WTC11 (cell line): ENCODE measurements around the gene RGS14.

Source experiments
- JUN ChIP-seq: sonication (generic); formaldehyde crosslinking; IDR thresholded peaks from 2 replicates; pipeline ENCODE4 v1.8.0; 2023; ENCODE audit warnings: mild to moderate bottlenecking, missing genetic modification reagents
- NFATC4 ChIP-seq: fragments of 250-450 bp; sonication (Bioruptor Pico); IDR thresholded peaks from 2 replicates; pipeline ENCODE4 v1.9.0; 2021; ENCODE audit warnings: mild to moderate bottlenecking
- NR2C2 ChIP-seq: sonication (generic); formaldehyde crosslinking; IDR thresholded peaks from 2 replicates; pipeline ENCODE4 v1.8.0; 2022; ENCODE audit warnings: mild to moderate bottlenecking, missing genetic modification reagents
- ZNF317 ChIP-seq: sonication (generic); formaldehyde crosslinking; IDR thresholded peaks from 2 replicates; pipeline ENCODE4 v1.8.1; 2023; ENCODE audit warnings: low read depth, mild to moderate bottlenecking, moderate library complexity, missing genetic modification reagents, borderline replicate concordance
- TF ChIP-seq, protein P1 (sequence below): fragments of 200-600 bp; IDR thresholded peaks from 2 replicates; pipeline ENCODE4 v1.8.0; 2022; ENCODE audit warnings: antibody characterized with exemption
- TF ChIP-seq, protein P2 (sequence below): sonication (generic); formaldehyde crosslinking; IDR thresholded peaks from 2 replicates; pipeline ENCODE4 v1.8.1; 2022; ENCODE audit warnings: mild to moderate bottlenecking, missing genetic modification reagents, moderate library complexity, borderline replicate concordance
- TF ChIP-seq, protein P3 (sequence below): sonication (generic); formaldehyde crosslinking; IDR thresholded peaks from 2 replicates; pipeline ENCODE4 v1.8.1; 2023; ENCODE audit warnings: mild to moderate bottlenecking, missing genetic modification reagents, borderline replicate concordance
- TF ChIP-seq, protein P4 (sequence below): sonication (generic); formaldehyde crosslinking; IDR thresholded peaks from 2 replicates; pipeline ENCODE4 v1.8.1; 2023; ENCODE audit warnings: mild to moderate bottlenecking, missing genetic modification reagents, moderate library complexity

DNA sequence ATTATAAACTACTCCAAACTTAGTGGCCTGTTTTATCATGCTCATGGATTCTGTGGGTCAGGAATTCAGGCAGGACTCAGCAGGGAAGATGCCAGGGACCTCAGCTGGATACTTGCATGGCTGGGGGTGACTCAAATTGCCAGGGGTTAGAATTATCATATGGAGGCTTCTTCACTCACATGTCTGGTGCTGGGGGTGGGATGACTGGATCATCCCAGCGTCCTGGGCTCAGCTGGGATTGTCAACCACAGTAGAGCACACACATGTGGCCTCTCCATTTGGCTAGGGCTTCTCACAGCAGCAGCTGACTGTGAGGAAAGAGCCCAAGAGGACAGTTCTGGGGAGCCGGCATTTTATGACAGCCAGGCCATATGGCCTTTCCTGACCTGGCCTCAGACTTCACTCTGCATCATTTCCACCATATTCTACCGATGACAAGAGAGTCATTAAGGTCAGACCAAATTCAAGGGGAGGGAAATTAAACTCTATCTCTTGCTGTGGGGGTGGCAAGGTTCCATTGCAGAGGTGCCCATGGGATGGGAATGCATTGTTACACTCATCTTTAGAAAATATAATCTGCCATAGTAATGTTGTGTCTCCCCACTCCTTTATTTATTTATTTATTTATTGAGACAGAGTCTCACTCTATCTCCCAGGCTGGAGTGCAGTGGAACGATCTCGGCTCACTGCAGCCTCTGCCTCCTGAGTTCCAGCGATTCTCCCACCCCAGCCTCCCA, 63.5 kb downstream of the RGS14 start:
- TF ChIP-seq, protein P1, sequence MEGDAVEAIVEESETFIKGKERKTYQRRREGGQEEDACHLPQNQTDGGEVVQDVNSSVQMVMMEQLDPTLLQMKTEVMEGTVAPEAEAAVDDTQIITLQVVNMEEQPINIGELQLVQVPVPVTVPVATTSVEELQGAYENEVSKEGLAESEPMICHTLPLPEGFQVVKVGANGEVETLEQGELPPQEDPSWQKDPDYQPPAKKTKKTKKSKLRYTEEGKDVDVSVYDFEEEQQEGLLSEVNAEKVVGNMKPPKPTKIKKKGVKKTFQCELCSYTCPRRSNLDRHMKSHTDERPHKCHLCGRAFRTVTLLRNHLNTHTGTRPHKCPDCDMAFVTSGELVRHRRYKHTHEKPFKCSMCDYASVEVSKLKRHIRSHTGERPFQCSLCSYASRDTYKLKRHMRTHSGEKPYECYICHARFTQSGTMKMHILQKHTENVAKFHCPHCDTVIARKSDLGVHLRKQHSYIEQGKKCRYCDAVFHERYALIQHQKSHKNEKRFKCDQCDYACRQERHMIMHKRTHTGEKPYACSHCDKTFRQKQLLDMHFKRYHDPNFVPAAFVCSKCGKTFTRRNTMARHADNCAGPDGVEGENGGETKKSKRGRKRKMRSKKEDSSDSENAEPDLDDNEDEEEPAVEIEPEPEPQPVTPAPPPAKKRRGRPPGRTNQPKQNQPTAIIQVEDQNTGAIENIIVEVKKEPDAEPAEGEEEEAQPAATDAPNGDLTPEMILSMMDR, result no peak
- TF ChIP-seq, protein P2, sequence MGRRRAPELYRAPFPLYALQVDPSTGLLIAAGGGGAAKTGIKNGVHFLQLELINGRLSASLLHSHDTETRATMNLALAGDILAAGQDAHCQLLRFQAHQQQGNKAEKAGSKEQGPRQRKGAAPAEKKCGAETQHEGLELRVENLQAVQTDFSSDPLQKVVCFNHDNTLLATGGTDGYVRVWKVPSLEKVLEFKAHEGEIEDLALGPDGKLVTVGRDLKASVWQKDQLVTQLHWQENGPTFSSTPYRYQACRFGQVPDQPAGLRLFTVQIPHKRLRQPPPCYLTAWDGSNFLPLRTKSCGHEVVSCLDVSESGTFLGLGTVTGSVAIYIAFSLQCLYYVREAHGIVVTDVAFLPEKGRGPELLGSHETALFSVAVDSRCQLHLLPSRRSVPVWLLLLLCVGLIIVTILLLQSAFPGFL (CRISPR knock-in tag), result no peak
- TF ChIP-seq, protein P3, sequence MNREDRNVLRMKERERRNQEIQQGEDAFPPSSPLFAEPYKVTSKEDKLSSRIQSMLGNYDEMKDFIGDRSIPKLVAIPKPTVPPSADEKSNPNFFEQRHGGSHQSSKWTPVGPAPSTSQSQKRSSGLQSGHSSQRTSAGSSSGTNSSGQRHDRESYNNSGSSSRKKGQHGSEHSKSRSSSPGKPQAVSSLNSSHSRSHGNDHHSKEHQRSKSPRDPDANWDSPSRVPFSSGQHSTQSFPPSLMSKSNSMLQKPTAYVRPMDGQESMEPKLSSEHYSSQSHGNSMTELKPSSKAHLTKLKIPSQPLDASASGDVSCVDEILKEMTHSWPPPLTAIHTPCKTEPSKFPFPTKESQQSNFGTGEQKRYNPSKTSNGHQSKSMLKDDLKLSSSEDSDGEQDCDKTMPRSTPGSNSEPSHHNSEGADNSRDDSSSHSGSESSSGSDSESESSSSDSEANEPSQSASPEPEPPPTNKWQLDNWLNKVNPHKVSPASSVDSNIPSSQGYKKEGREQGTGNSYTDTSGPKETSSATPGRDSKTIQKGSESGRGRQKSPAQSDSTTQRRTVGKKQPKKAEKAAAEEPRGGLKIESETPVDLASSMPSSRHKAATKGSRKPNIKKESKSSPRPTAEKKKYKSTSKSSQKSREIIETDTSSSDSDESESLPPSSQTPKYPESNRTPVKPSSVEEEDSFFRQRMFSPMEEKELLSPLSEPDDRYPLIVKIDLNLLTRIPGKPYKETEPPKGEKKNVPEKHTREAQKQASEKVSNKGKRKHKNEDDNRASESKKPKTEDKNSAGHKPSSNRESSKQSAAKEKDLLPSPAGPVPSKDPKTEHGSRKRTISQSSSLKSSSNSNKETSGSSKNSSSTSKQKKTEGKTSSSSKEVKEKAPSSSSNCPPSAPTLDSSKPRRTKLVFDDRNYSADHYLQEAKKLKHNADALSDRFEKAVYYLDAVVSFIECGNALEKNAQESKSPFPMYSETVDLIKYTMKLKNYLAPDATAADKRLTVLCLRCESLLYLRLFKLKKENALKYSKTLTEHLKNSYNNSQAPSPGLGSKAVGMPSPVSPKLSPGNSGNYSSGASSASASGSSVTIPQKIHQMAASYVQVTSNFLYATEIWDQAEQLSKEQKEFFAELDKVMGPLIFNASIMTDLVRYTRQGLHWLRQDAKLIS (CRISPR knock-in tag), result no peak
- TF ChIP-seq ZNF317 (CRISPR knock-in tag) (no peak), NFATC4 (CRISPR knock-in tag) (no peak), NR2C2 (CRISPR knock-in tag) (no peak), JUN (CRISPR knock-in tag) (no peak)
- TF ChIP-seq, protein P4, sequence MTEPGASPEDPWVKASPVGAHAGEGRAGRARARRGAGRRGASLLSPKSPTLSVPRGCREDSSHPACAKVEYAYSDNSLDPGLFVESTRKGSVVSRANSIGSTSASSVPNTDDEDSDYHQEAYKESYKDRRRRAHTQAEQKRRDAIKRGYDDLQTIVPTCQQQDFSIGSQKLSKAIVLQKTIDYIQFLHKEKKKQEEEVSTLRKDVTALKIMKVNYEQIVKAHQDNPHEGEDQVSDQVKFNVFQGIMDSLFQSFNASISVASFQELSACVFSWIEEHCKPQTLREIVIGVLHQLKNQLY (CRISPR knock-in tag), result no peak
